IPS-NIHi7 (cell line): ENCODE results near the gene GLYR1.

Experiments
- DNase-seq: peaks from one replicate; pipeline ENCODE4 v3.0.0; 2012; ENCODE audit warnings: mixed read lengths; ENCODE audit errors: extremely low spot score

Gene GLYR1

GRCh38 chr16:4880006-4880580, 33.0 kb upstream of the GLYR1 start:
- DNase-seq: no peak

- DNase-seq: no peak
These were observed 32.0 kb upstream of the GLYR1 start for GRCh38 chr16:4879049-4879448.

- no peak for DNase-seq
These were observed 30.2 kb upstream of the GLYR1 start for GRCh38 chr16:4877380-4877685.

- no peak for DNase-seq
These were observed 29.7 kb upstream of the GLYR1 start for GRCh38 chr16:4876646-4877379.

GRCh38 chr16:4874666-4875065, 27.6 kb upstream of the GLYR1 start:
- DNase-seq: no peak

- DNase-seq: no peak
These were observed 26.0 kb upstream of the GLYR1 start for GRCh38 chr16:4873091-4873490.

- DNase-seq: no peak
These were observed 24.0 kb upstream of the GLYR1 start for GRCh38 chr16:4871071-4871470.

GRCh38 chr16:4870138-4870671, 23.1 kb upstream of the GLYR1 start:
- no peak for DNase-seq

GRCh38 chr16:4869147-4869805, 22.2 kb upstream of the GLYR1 start:
- no peak for DNase-seq

- no peak for DNase-seq
These were observed 21.4 kb upstream of the GLYR1 start for GRCh38 chr16:4868535-4868934.

- no peak for DNase-seq
These were observed 20.9 kb upstream of the GLYR1 start for GRCh38 chr16:4868026-4868425.

- no peak for DNase-seq
These were observed 19.5 kb upstream of the GLYR1 start for GRCh38 chr16:4866586-4866985.

GRCh38 chr16:4865231-4865860, 18.3 kb upstream of the GLYR1 start:
- no peak for DNase-seq

- DNase-seq: no peak
These were observed 17.6 kb upstream of the GLYR1 start for GRCh38 chr16:4864728-4865127.

GRCh38 chr16:4862639-4863038, 15.6 kb upstream of the GLYR1 start:
- no peak for DNase-seq

- DNase-seq: no peak
These were observed 13.7 kb upstream of the GLYR1 start for GRCh38 chr16:4860727-4861342.

- DNase-seq: no peak
These were observed 12.8 kb upstream of the GLYR1 start for GRCh38 chr16:4859900-4860255.

GRCh38 chr16:4859190-4859899, 12.3 kb upstream of the GLYR1 start:
- DNase-seq: no peak

- no peak for DNase-seq
These were observed 8.7 kb upstream of the GLYR1 start for GRCh38 chr16:4855804-4856203.

- no peak for DNase-seq
These were observed 8.3 kb upstream of the GLYR1 start for GRCh38 chr16:4855371-4855770.

GRCh38 chr16:4852221-4852872, 5.3 kb upstream of the GLYR1 start:
- no peak for DNase-seq
